GM21447 (cell line): ENCODE measurements around the gene CBFA2T2.
A peak's percentile ranks its signal among the peaks of the same experiment; 100 is the strongest.

Experiments
- ATAC-seq: cut with Tn5 transposase; IDR thresholded peaks from one replicate; pipeline ENCODE4 v1.9.1; 2021; ENCODE audit not compliant: unreplicated experiment

Gene CBFA2T2

GRCh38 chr20:33664085-33664761 lies 174.3 kb downstream of the CBFA2T2 start:
- no peak for ATAC-seq

GRCh38 chr20:33664762-33665144 lies 174.9 kb downstream of the CBFA2T2 start:
- no peak for ATAC-seq

GRCh38 chr20:33666293-33667244 lies 176.7 kb downstream of the CBFA2T2 start, which contains the start of gene ACTL10:
ACTL10 (plus strand) TSS chr20:33666943; CDS start chr20:33667498, 555 bp downstream.
- peak; percentile 70 for ATAC-seq

- peak; percentile 13 for ATAC-seq
These were observed 177.4 kb downstream of the CBFA2T2 start for GRCh38 chr20:33667245-33667675.

- peak; percentile 35 for ATAC-seq
These were observed 178.0 kb downstream of the CBFA2T2 start for GRCh38 chr20:33667676-33668465.

GRCh38 chr20:33668466-33669155 lies 178.7 kb downstream of the CBFA2T2 start:
- no peak for ATAC-seq

- ATAC-seq, result no peak
These were observed 179.3 kb downstream of the CBFA2T2 start for GRCh38 chr20:33669224-33669623.

- no peak for ATAC-seq
These were observed 180.2 kb downstream of the CBFA2T2 start for GRCh38 chr20:33669873-33670640.

- no peak for ATAC-seq
These were observed 181.0 kb downstream of the CBFA2T2 start for GRCh38 chr20:33670715-33671499.

- no peak for ATAC-seq
These were observed 181.8 kb downstream of the CBFA2T2 start for GRCh38 chr20:33671573-33672288.

GRCh38 chr20:33672426-33673113 lies 182.7 kb downstream of the CBFA2T2 start:
- ATAC-seq, result no peak

GRCh38 chr20:33673114-33673409 lies 183.2 kb downstream of the CBFA2T2 start:
- ATAC-seq, result no peak

- peak; percentile 12 for ATAC-seq
These were observed 183.8 kb downstream of the CBFA2T2 start for GRCh38 chr20:33673410-33674293.

GRCh38 chr20:33674294-33675135 lies 184.6 kb downstream of the CBFA2T2 start, which contains the start of gene NECAB3:
NECAB3 (minus strand) TSS chr20:33674428; CDS start chr20:33674352, 76 bp downstream.
- peak; percentile 73 for ATAC-seq

GRCh38 chr20:33675136-33675959 lies 185.5 kb downstream of the CBFA2T2 start:
- no peak for ATAC-seq
